Nephron progenitor cell (in vitro differentiated cells): ENCODE data around the gene PSMD11.

ENCODE experiments used
- DNase-seq: peaks from one replicate; pipeline ENCODE4 v3.0.0; 2021
- H3K27ac Mint-ChIP-seq: 2 replicates; pipeline ENCODE4 v1.8.0; 2021; ENCODE audit warnings: mild to moderate bottlenecking, moderate library complexity, mixed read lengths
- H3K27me3 Mint-ChIP-seq: 2 replicates; pipeline ENCODE4 v1.8.0; 2021; ENCODE audit warnings: mild to moderate bottlenecking, low read depth, mixed read lengths; ENCODE audit not compliant: poor library complexity
- H3K36me3 Mint-ChIP-seq: 2 replicates; pipeline ENCODE4 v1.8.0; 2021; ENCODE audit warnings: low read depth, mixed read lengths
- H3K4me1 Mint-ChIP-seq: 2 replicates; pipeline ENCODE4 v1.8.0; 2021; ENCODE audit warnings: mixed read lengths
- H3K4me3 Mint-ChIP-seq: 2 replicates; pipeline ENCODE4 v1.8.0; 2021; ENCODE audit warnings: mild to moderate bottlenecking, moderate library complexity, mixed read lengths
- H3K9me3 Mint-ChIP-seq: 2 replicates; pipeline ENCODE4 v1.8.0; 2021; ENCODE audit warnings: mild to moderate bottlenecking, moderate library complexity, mixed read lengths
- TF ChIP-seq, protein P1 (sequence below): fragments of 200-600 bp; sonication (generic); IDR thresholded peaks from 2 replicates; pipeline ENCODE4 v1.5.0; 2021; ENCODE audit warnings: antibody characterized with exemption

Gene PSMD11

DNA sequence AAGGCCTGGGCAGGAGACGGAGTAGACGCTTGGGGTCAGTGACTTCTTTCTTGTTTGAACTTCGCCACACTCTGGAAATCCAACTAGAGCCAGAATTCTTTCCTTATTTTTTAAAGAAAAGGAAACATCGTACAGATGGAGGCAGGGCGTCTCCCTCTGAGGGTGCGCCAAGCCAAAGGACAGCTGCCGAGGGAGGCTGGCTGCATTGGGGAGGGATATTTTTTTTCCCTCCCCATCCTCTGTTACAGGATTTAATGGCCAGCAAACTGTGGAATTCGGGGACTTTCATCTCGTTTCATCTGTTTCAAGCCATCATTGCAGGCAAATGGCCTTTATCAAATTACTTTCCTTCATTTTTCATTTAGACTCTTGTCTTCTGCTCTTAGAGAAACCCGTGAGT, 58.4 kb downstream of the PSMD11 start:
- peaks cover 7% of the 10 kb centered on the region for H3K27me3 Mint-ChIP-seq

DNA sequence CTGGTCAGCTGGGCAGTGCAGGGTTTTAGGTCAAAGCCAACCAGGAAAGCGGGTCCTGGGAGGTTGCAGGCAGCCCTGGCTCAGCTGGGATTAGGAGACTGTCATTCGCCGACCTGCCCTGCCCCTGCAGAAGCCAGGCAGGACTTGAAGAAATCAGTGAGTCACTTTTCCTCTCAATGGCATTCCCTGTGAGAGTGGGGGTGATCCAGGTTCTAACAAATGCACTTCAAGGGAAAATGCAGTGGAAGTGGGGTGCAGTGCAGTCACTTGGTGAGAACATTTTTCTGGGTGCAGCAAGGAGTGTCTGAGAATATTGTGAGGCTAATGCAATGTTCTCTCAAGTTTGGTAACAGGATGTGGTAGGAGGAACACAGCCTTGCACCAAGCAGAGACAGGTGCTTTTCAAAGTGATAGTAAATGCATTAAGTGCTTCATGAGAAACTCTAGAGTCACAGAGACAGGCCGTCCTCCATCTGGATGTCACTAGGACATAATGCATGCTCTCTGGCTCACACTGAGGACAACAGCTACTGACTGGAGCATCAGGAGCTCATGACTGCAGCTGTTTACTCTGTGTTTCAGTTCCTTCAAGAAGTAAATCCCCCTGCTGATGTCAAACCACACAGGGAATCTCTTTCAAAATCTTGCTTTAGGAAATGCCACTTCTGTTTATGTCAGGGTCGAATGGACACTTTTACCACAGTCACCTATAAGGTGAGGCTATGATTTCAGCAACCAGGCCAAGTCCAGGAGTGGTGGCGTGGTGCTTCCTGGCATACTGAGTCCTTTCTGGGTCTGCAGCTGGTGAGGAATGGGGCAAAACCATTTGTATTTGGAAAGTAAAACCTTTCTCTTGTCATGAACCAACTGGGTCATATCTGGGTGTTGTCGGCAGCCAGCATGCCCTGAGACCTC, 59.2 kb downstream of the PSMD11 start:
- peaks cover 23% of the 10 kb centered on the region for H3K36me3 Mint-ChIP-seq
- TF ChIP-seq, protein P1, sequence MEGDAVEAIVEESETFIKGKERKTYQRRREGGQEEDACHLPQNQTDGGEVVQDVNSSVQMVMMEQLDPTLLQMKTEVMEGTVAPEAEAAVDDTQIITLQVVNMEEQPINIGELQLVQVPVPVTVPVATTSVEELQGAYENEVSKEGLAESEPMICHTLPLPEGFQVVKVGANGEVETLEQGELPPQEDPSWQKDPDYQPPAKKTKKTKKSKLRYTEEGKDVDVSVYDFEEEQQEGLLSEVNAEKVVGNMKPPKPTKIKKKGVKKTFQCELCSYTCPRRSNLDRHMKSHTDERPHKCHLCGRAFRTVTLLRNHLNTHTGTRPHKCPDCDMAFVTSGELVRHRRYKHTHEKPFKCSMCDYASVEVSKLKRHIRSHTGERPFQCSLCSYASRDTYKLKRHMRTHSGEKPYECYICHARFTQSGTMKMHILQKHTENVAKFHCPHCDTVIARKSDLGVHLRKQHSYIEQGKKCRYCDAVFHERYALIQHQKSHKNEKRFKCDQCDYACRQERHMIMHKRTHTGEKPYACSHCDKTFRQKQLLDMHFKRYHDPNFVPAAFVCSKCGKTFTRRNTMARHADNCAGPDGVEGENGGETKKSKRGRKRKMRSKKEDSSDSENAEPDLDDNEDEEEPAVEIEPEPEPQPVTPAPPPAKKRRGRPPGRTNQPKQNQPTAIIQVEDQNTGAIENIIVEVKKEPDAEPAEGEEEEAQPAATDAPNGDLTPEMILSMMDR, result no peak
- peaks cover 40% of the 10 kb centered on the region for H3K4me1 Mint-ChIP-seq
- DNase-seq, result no peak
- H3K4me3 Mint-ChIP-seq, result no peak overlapping the region
- no peak overlapping the region for H3K27ac Mint-ChIP-seq
- peaks cover 13% of the 10 kb centered on the region for H3K9me3 Mint-ChIP-seq
- H3K27me3 Mint-ChIP-seq, result peaks cover 8% of the 10 kb centered on the region

More for the DNA sequence above, 58.4 kb downstream of the PSMD11 start:
- TF ChIP-seq, protein P1, result no peak
- Mint-ChIP-seq H3K4me1 (peaks cover 48% of the 10 kb centered on the region), H3K36me3 (peaks cover 23% of the 10 kb centered on the region), H3K9me3 (peaks cover 13% of the 10 kb centered on the region), H3K27ac (no peak overlapping the region), H3K4me3 (no peak overlapping the region)
- DNase-seq, result no peak

DNA sequence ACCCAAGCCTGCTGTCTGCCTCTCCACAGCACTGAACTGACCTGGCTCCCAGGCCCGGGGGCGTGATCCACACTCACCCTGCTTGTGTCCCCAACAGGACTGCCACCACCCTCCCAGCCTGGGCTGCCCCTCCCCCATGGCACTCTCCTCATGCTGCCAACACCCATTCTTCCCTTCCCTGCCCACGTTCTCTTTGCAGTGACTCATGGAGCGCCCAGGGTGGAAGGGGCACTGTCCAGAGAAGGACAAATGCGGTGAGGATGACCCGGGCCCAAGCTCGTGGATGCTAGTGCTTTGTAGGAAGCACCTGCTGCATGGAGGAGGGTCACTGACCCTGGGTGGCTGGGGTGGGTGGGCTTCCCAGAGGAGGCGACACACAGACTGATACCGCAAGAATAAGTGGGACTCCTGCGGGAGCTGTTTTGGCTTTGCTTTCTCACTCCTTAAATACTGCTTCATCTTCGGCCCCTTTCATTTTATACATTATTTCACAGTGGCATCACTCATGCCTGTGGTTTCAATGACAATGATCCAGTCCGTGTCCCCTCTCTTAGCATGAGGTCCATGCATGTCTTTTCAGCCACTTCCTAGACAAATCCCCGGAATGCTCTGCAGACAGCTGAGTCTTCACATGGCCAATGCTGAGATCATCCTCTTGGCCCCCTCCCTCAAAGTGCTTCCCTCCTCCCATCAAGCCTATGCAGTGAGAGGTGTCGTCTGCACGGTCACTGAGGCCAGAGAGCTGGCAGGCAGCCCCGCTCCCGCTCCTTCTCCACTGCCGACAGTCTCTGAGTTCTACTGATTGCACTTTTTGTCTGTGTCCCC, 60.1 kb downstream of the PSMD11 start:
- H3K4me3 Mint-ChIP-seq, result no peak overlapping the region
- TF ChIP-seq, protein P1, result no peak
- no peak for DNase-seq
- H3K4me1 Mint-ChIP-seq, result peaks cover 35% of the 10 kb centered on the region
- H3K36me3 Mint-ChIP-seq, result peaks cover 23% of the 10 kb centered on the region
- H3K27ac Mint-ChIP-seq, result no peak overlapping the region
- peaks cover 7% of the 10 kb centered on the region for H3K27me3 Mint-ChIP-seq
- H3K9me3 Mint-ChIP-seq, result peaks cover 13% of the 10 kb centered on the region

DNA sequence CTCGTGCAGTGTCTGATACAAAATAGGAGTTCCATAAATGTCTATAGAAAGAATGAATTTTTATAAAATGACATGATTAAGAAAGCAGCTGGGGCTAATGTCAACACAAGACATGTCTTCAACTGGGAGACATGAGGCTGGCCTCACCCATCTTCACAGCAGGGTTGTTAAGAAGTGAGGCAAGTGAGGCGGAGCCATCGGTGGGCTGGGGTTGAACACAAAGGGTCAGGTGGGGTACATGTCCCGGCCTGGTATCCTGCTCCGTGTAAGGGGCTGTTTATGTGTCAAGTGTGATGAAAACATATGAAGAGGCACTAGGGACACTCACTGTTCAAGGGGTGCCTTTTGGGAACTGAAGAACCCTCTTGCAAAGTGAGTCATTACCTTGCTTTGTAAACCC, 64.6 kb downstream of the PSMD11 start:
- Mint-ChIP-seq H3K36me3 (peaks cover 16% of the 10 kb centered on the region), H3K9me3 (peaks cover 13% of the 10 kb centered on the region), H3K27ac (no peak overlapping the region), H3K27me3 (peaks cover 7% of the 10 kb centered on the region), H3K4me3 (no peak overlapping the region), H3K4me1 (peaks cover 30% of the 10 kb centered on the region)
- no peak for DNase-seq
- TF ChIP-seq, protein P1, result no peak

DNA sequence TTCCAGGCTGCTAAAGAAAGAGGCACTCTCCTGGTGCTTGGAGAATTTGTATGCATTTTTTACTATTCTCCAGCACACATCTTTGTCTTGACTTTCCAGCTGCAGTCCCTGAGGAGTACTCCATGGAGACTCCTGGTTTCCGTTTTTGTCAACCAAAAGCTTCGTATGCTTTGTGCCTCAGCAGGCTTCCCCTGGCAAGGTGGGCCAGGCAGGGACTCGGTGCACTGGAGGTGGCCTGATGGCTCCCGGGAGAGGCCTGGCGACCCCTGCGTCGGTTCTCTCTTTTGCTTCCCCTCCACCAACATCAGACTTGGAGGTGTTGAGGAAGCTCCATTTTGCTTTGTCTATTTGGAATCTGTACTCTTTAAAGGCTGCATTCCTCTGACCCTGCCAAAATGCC, 66.2 kb downstream of the PSMD11 start:
- H3K4me3 Mint-ChIP-seq, result no peak overlapping the region

More for the DNA sequence above, 66.2 kb downstream of the PSMD11 start:
- DNase-seq, result no peak
- TF ChIP-seq, protein P1, result no peak
- Mint-ChIP-seq H3K27ac (no peak overlapping the region), H3K4me1 (peaks cover 20% of the 10 kb centered on the region), H3K36me3 (peaks cover 11% of the 10 kb centered on the region), H3K9me3 (peaks cover 9% of the 10 kb centered on the region), H3K27me3 (peaks cover 7% of the 10 kb centered on the region)
